Ramos (cell line): Measurements from ENCODE around the gene GMEB2.

Source experiments
- in situ Hi-C: fragments of 300-500 bp; cut with MboI; formaldehyde crosslinking; loops from one replicate; pipeline ENCODE4 v1.14.3; 2022; ENCODE audit warnings: low sequenced_read_pairs; ENCODE audit not compliant: unreplicated experiment

Gene GMEB2

GRCh38 chr20:63564036-63564810, 62.7 kb downstream of the GMEB2 start:
- in situ Hi-C loops: no loop called here

GRCh38 chr20:63563225-63563935, 63.5 kb downstream of the GMEB2 start:
- in situ Hi-C loops: no loop called here

GRCh38 chr20:63562461-63563224, 64.3 kb downstream of the GMEB2 start:
- in situ Hi-C loops: no loop called here

- in situ Hi-C loops: no loop called here
Observed at GRCh38 chr20:63561624-63562396, 65.1 kb downstream of the GMEB2 start.

- in situ Hi-C loops: no loop called here
Observed at GRCh38 chr20:63560856-63561609, 65.9 kb downstream of the GMEB2 start.

GRCh38 chr20:63560333-63560805, 66.5 kb downstream of the GMEB2 start:
- in situ Hi-C loops: no loop called here

- in situ Hi-C loops: loop anchor here (5.0 kb wide), 1 partner anchor 78 kb away; no protein-coding TSS in a partner anchor
Observed at GRCh38 chr20:63559485-63560332, 67.2 kb downstream of the GMEB2 start.

GRCh38 chr20:63558804-63559484, 68.0 kb downstream of the GMEB2 start:
- in situ Hi-C loops: loop anchor here (5.0 kb wide), 1 partner anchor 78 kb away; no protein-coding TSS in a partner anchor

- in situ Hi-C loops: loop anchor here (5.0 kb wide), 1 partner anchor 80 kb away; no protein-coding TSS in a partner anchor
Observed at GRCh38 chr20:63557481-63557891, 69.4 kb downstream of the GMEB2 start.

GRCh38 chr20:63556873-63557478, 69.9 kb downstream of the GMEB2 start:
- in situ Hi-C loops: loop anchor here (5.0 kb wide), 1 partner anchor 80 kb away; no protein-coding TSS in a partner anchor

- in situ Hi-C loops: loop anchor here (5.0 kb wide), 1 partner anchor 81 kb away; no protein-coding TSS in a partner anchor
Observed at GRCh38 chr20:63555661-63556381, 71.1 kb downstream of the GMEB2 start.

- in situ Hi-C loops: loop anchor here (5.0 kb wide), 1 partner anchor 83 kb away; no protein-coding TSS in a partner anchor
Observed at GRCh38 chr20:63554361-63555278, 72.3 kb downstream of the GMEB2 start.

- in situ Hi-C loops: no loop called here
Observed at GRCh38 chr20:63553933-63554290, 73.0 kb downstream of the GMEB2 start, which contains the start of gene FNDC11. TSS of gene FNDC11 (plus strand) at chr20:63554159. CDS start at chr20:63555664, 1,505 bp downstream.

- in situ Hi-C loops: no loop called here
Observed at GRCh38 chr20:63553251-63553932, 73.5 kb downstream of the GMEB2 start.
